PFSK-1 (cell line): Measurements from ENCODE around the gene SPINT2.

Experiments
- FOXP2 ChIP-seq: optimal IDR thresholded peaks from 2 replicates; pipeline ENCODE3; 2011; ENCODE audit warnings: borderline replicate concordance, control low read depth, inconsistent platforms; ENCODE audit not compliant: insufficient read depth; ENCODE audit errors: extremely low read length, extremely low read depth
- POLR2AphosphoS5 ChIP-seq: IDR thresholded peaks from 2 replicates; pipeline ENCODE4 v1.6.1; 2012; ENCODE audit warnings: low read depth, mild to moderate bottlenecking, control low read depth, low read length, moderate library complexity
- REST ChIP-seq, 2 experiments: IDR thresholded peaks; 2 replicates each; pipeline versions ENCODE4 v1.6.1 to v1.8.0; 2011 to 2012; ENCODE audit warnings: low read depth in 2 of 2, low read length in 2 of 2, control low read depth in 1 of 2, inconsistent platforms in 1 of 2, mild to moderate bottlenecking in 1 of 2, moderate library complexity in 1 of 2; ENCODE audit not compliant: insufficient read depth in 1 of 2
- SIN3A ChIP-seq: IDR thresholded peaks from 2 replicates; pipeline ENCODE4 v1.6.1; 2012; ENCODE audit warnings: mild to moderate bottlenecking, low read length, moderate library complexity, borderline replicate concordance; ENCODE audit not compliant: insufficient read depth
- TAF1 ChIP-seq: IDR thresholded peaks from 2 replicates; pipeline ENCODE4 v1.6.1; 2012; ENCODE audit warnings: low read length, control low read depth, borderline replicate concordance; ENCODE audit not compliant: insufficient read depth

The SPINT2 gene

GRCh38 chr19:38333245-38333644, 68.9 kb downstream of the SPINT2 start:
- no peak for TF ChIP-seq POLR2AphosphoS5
- no peak for TF ChIP-seq TAF1
- TF ChIP-seq SIN3A: no peak
- TF ChIP-seq FOXP2: no peak
- TF ChIP-seq REST (IDR thresholded peaks at IDR 0.05; ENCODE audit: insufficient read depth in 1 of 2, low read depth in 2 of 2, low read length in 2 of 2): no peak

- TF ChIP-seq REST (IDR thresholded peaks at IDR 0.05; ENCODE audit: insufficient read depth in 1 of 2, low read depth in 2 of 2, low read length in 2 of 2) (no peak), SIN3A (no peak), POLR2AphosphoS5 (no peak), FOXP2 (no peak), TAF1 (no peak)
Observed at GRCh38 chr19:38335949-38336637, 71.7 kb downstream of the SPINT2 start.

- TF ChIP-seq FOXP2 (no peak), TAF1 (no peak), REST (IDR thresholded peaks at IDR 0.05; ENCODE audit: insufficient read depth in 1 of 2, low read depth in 2 of 2, low read length in 2 of 2) (no peak), SIN3A (no peak), POLR2AphosphoS5 (0 out of 2 replicates have a peak, but pooled peaks have one; percentile 32)
Observed at GRCh38 chr19:38336638-38337359, 72.4 kb downstream of the SPINT2 start.

GRCh38 chr19:38337360-38337653, 72.9 kb downstream of the SPINT2 start:
- no peak for TF ChIP-seq TAF1
- TF ChIP-seq POLR2AphosphoS5: no peak
- TF ChIP-seq FOXP2: no peak
- no peak for TF ChIP-seq SIN3A
- TF ChIP-seq REST (IDR thresholded peaks at IDR 0.05; ENCODE audit: insufficient read depth in 1 of 2, low read depth in 2 of 2, low read length in 2 of 2): no peak
